HEK293 (cell line): ENCODE measurements around the gene CLPTM1.

Experiments used
- CTCF ChIA-PET: fragments of 350-600 bp; formaldehyde crosslinking; extraction: SDS; loops from one replicate; lab custom pipeline; 2021; ENCODE audit warnings: antibody characterized with exemption; lab: Yijun Ruan, JAX
- POLR2A ChIA-PET: fragments of 300-600 bp; formaldehyde crosslinking; extraction: SDS; loops from one replicate; lab custom pipeline; 2020; ENCODE audit warnings: antibody characterized with exemption, inconsistent platforms; lab: Yijun Ruan, JAX
- H3K27ac ChIP-seq: fragments of 200-500 bp; sonication (Bioruptor generic); 2 replicates; pipeline ENCODE4 v1.5.1; 2014; ENCODE audit warnings: low read depth, low read length, control low read depth, inconsistent platforms; ENCODE audit errors: extremely low read depth
- H3K36me3 ChIP-seq, 2 experiments: fragments of 200-500 bp in 1 of 2; sonication (Bioruptor generic) in 1 of 2; 1 replicate in 1 of 2; 2 replicates in 1 of 2; pipeline ENCODE4 v1.5.1; 2014 to 2017; ENCODE audit warnings: inconsistent platforms in 2 of 2, low read length in 2 of 2; ENCODE audit not compliant: control insufficient read depth in 2 of 2, insufficient read depth in 1 of 2
- H3K4me1 ChIP-seq: fragments of 200-500 bp; sonication (Bioruptor generic); 2 replicates; pipeline ENCODE4 v1.5.1; 2014; ENCODE audit warnings: mild to moderate bottlenecking, low read length, inconsistent platforms; ENCODE audit not compliant: control insufficient read depth, insufficient read depth
- H3K4me3 ChIP-seq: 2 replicates; pipeline ENCODE4 v1.5.1; 2011; ENCODE audit warnings: low read depth, mild to moderate bottlenecking, control low read depth, low read length, moderate library complexity
- H3K9me3 ChIP-seq: fragments of 200-500 bp; sonication (Bioruptor generic); 2 replicates; pipeline ENCODE4 v1.5.1; 2014; ENCODE audit warnings: low read depth, low read length, inconsistent platforms; ENCODE audit not compliant: control insufficient read depth, insufficient read depth
- EGR2 ChIP-seq: fragments of 450-650 bp; formaldehyde crosslinking; IDR thresholded peaks from 2 replicates; pipeline ENCODE4 v1.5.1; 2016; ENCODE audit warnings: low read depth, missing biosample characterization, missing genetic modification characterization
- KLF7 ChIP-seq: fragments of 450-650 bp; formaldehyde crosslinking; IDR thresholded peaks from 2 replicates; pipeline ENCODE4 v1.5.1; 2016; ENCODE audit warnings: missing biosample characterization, missing genetic modification characterization, borderline replicate concordance
- MEIS1 ChIP-seq: sonication (generic); formaldehyde crosslinking; IDR thresholded peaks from 2 replicates; pipeline ENCODE4 v1.8.1; 2022; ENCODE audit warnings: missing genetic modification reagents, mild to moderate bottlenecking, borderline replicate concordance
- PRDM1 ChIP-seq: fragments of 450-650 bp; formaldehyde crosslinking; IDR thresholded peaks from 2 replicates; pipeline ENCODE4; 2016; ENCODE audit warnings: missing biosample characterization, missing genetic modification characterization
- SCRT1 ChIP-seq: fragments of 450-650 bp; formaldehyde crosslinking; IDR thresholded peaks from 2 replicates; pipeline ENCODE4 v1.5.1; 2016; ENCODE audit warnings: missing biosample characterization, missing genetic modification characterization, borderline replicate concordance
- YY1 ChIP-seq: fragments of 450-650 bp; formaldehyde crosslinking; IDR thresholded peaks from 2 replicates; pipeline ENCODE4 v1.5.1; 2018; ENCODE audit warnings: missing biosample characterization, missing genetic modification characterization
- ZFHX2 ChIP-seq: fragments of 450-650 bp; formaldehyde crosslinking; conservative IDR thresholded peaks from 2 replicates; pipeline ENCODE4 v1.5.1; 2016; ENCODE audit warnings: missing biosample characterization, missing genetic modification characterization
- ZNF155 ChIP-seq: fragments of 450-650 bp; formaldehyde crosslinking; IDR thresholded peaks from 2 replicates; pipeline ENCODE4 v1.5.1; 2016; ENCODE audit warnings: missing biosample characterization, missing genetic modification characterization
- ZNF211 ChIP-seq: fragments of 450-650 bp; formaldehyde crosslinking; IDR thresholded peaks from 2 replicates; pipeline ENCODE4 v1.5.1; 2016; ENCODE audit warnings: low read depth, missing biosample characterization, missing genetic modification characterization
- ZNF302 ChIP-seq: fragments of 450-650 bp; formaldehyde crosslinking; IDR thresholded peaks from 2 replicates; pipeline ENCODE4 v1.5.1; 2016; ENCODE audit warnings: missing biosample characterization, missing genetic modification characterization, low read depth
- ZNF433 ChIP-seq: fragments of 450-650 bp; formaldehyde crosslinking; IDR thresholded peaks from 2 replicates; pipeline ENCODE4 v1.5.1; 2016; ENCODE audit warnings: missing biosample characterization, missing genetic modification characterization, low read depth
- ZNF510 ChIP-seq: fragments of 450-650 bp; formaldehyde crosslinking; IDR thresholded peaks from 2 replicates; pipeline ENCODE4 v1.5.1; 2018; ENCODE audit warnings: mild to moderate bottlenecking, missing genetic modification characterization, missing biosample characterization; ENCODE audit not compliant: insufficient replicate concordance
- ZNF558 ChIP-seq: fragments of 450-650 bp; formaldehyde crosslinking; IDR thresholded peaks from 2 replicates; pipeline ENCODE4 v1.5.1; 2016; ENCODE audit warnings: missing biosample characterization, missing genetic modification characterization
- ZNF610 ChIP-seq: fragments of 450-650 bp; formaldehyde crosslinking; IDR thresholded peaks from 2 replicates; pipeline ENCODE4 v1.5.1; 2016; ENCODE audit warnings: missing biosample characterization, missing genetic modification characterization, borderline replicate concordance
- ZNF624 ChIP-seq: fragments of 450-650 bp; formaldehyde crosslinking; IDR thresholded peaks from 2 replicates; pipeline ENCODE4 v1.5.1; 2017; ENCODE audit warnings: missing biosample characterization, missing genetic modification characterization
- TF ChIP-seq, protein P1 (sequence below): fragments of 450-650 bp; formaldehyde crosslinking; IDR thresholded peaks from 2 replicates; pipeline ENCODE4 v1.5.1; 2016; ENCODE audit warnings: missing biosample characterization, missing genetic modification characterization
- TF ChIP-seq, protein P2 (sequence below): fragments of 450-650 bp; formaldehyde crosslinking; IDR thresholded peaks from 2 replicates; pipeline ENCODE4; 2016; ENCODE audit warnings: missing biosample characterization, missing genetic modification characterization
- TF ChIP-seq, protein P3 (sequence below): fragments of 450-650 bp; formaldehyde crosslinking; IDR thresholded peaks from 2 replicates; pipeline ENCODE4 v1.5.1; 2016; ENCODE audit warnings: missing biosample characterization, missing genetic modification characterization
- TF ChIP-seq, protein P4 (sequence below): fragments of 450-650 bp; formaldehyde crosslinking; IDR thresholded peaks from 2 replicates; pipeline ENCODE4 v1.5.1; 2016; ENCODE audit warnings: missing biosample characterization, missing genetic modification characterization, low read depth

Gene CLPTM1

DNA sequence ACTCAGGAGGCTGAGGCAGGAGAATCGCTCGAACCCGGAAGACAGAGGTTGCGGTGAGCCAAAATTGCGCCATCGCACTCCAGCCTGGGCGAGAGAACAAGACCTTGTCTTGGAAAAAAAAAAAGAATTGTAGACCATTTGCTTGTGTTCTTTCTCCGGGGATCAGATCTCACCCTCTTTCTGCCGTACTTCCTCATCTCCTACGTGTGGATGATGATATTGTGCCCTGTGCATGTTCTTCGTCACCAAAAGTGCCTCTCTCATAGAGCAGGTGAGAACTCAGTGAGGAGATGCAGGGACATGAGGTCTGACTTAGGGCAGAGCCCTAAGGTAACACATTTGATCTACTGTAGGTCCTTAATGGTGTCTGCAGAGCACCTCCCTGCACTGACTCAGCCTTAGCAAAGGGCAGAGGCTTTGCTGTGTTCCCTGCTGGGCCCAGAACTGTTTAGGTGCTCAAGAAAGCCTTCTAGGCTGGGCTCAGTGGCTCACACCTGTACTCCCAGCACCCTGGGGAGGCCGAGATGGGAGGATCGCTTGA lies 8.1 kb upstream of the CLPTM1 start (continued):
- TF ChIP-seq, protein P1, sequence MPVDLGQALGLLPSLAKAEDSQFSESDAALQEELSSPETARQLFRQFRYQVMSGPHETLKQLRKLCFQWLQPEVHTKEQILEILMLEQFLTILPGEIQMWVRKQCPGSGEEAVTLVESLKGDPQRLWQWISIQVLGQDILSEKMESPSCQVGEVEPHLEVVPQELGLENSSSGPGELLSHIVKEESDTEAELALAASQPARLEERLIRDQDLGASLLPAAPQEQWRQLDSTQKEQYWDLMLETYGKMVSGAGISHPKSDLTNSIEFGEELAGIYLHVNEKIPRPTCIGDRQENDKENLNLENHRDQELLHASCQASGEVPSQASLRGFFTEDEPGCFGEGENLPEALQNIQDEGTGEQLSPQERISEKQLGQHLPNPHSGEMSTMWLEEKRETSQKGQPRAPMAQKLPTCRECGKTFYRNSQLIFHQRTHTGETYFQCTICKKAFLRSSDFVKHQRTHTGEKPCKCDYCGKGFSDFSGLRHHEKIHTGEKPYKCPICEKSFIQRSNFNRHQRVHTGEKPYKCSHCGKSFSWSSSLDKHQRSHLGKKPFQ (tag by site-specific recombination): no peak
- TF ChIP-seq ZNF624: no peak
- no peak for TF ChIP-seq PRDM1 (tag by site-specific recombination)
- TF ChIP-seq, protein P2, sequence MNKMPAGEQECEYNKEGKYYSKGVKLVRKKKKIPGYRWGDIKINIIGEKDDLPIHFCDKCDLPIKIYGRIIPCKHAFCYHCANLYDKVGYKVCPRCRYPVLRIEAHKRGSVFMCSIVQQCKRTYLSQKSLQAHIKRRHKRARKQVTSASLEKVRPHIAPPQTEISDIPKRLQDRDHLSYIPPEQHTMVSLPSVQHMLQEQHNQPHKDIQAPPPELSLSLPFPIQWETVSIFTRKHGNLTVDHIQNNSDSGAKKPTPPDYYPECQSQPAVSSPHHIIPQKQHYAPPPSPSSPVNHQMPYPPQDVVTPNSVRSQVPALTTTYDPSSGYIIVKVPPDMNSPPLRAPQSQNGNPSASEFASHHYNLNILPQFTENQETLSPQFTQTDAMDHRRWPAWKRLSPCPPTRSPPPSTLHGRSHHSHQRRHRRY (tag by site-specific recombination): no peak

DNA sequence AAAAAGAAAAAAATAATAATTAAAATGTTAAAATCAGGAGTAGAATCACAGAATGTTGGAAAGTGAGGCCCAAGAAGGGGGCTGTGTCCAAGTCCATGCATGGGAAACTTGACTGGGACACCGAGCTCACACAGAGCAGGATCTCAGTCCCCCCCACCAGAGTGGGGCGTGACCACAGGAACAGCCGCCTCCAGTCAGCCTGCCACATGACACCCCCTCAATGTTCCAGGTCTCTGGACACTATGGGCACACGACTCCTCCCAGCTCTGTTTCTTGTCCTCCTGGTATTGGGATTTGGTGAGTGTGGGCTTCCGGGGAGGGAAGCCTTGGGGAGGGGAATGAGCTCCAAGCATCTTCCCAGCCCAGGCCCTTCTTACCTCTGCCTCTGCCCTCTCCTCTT lies 6.9 kb upstream of the CLPTM1 start:
- POLR2A ChIA-PET: interaction anchor here (0.6 to 1.4 kb wide), 3 partner anchors 33 to 50 kb away, joined by 3 to 7 read pairs (median 3); partner anchors contain the start of gene APOE
- CTCF ChIA-PET: interaction anchor here (1.7 kb wide), 1 partner anchor 44 kb away, joined by 16 read pairs; no protein-coding TSS in a partner anchor
- Histone ChIP-seq H3K4me3 (no peak overlapping the region), H3K27ac (no peak overlapping the region), H3K9me3 (no peaks in the 10 kb centered on the region), H3K36me3 (peaks cover under 1 to 4% of the 10 kb centered on the region in 2 experiments; a peak in 2 of 3 replicates), H3K4me1 (no peaks in the 10 kb centered on the region)
- TF ChIP-seq EGR2 (tag by site-specific recombination) (peak; percentile 30; the same call in 1 of the 2 replicates), ZFHX2 (tag by site-specific recombination) (0 out of 2 replicates have a peak, but pooled peaks have one; percentile 17), YY1 (tag by site-specific recombination) (no peak)

DNA sequence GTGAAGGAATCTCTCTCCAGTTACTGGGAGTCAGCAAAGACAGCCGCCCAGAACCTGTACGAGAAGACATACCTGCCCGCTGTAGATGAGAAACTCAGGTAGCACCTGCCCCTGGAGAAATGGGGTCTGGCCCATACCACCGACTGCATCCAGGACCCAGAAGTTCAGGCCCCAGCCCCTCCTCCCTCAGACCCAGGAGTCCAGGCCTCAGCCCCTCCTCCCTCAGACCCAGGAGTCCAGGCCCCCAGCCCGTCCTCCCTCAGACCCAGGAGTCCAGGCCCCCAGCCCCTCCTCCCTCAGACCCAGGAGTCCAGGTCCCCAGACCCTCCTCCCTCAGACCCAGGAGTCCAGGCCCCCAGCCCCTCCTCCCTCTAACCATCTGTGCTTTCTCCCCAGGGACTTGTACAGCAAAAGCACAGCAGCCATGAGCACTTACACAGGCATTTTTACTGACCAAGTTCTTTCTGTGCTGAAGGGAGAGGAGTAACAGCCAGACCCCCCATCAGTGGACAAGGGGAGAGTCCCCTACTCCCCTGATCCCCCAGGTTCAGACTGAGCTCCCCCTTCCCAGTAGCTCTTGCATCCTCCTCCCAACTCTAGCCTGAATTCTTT lies 6.3 kb upstream of the CLPTM1 start:
- POLR2A ChIA-PET: interaction anchor here (1.4 kb wide), 1 partner anchor 43 kb away, joined by 3 read pairs; the partner anchor contains the start of gene APOE
- Histone ChIP-seq H3K9me3 (no peaks in the 10 kb centered on the region), H3K27ac (no peak overlapping the region), H3K36me3 (peaks cover 3 to 4% of the 10 kb centered on the region in 2 experiments; a peak in 2 of 3 replicates), H3K4me1 (0 out of 2 replicates have a peak, but pooled peaks cover 1% of the 10 kb centered on the region), H3K4me3 (no peak overlapping the region)
- CTCF ChIA-PET: interaction anchor here (1.0 to 1.7 kb wide), 2 partner anchors 8 to 45 kb away, joined by 3 to 16 read pairs; no protein-coding TSS in a partner anchor
- no peak for TF ChIP-seq ZNF211
- no peak for TF ChIP-seq ZNF558 (tag by site-specific recombination)
- no peak for TF ChIP-seq ZNF433 (tag by site-specific recombination)
- TF ChIP-seq ZNF610: no peak
- no peak for TF ChIP-seq KLF7 (tag by site-specific recombination)
- TF ChIP-seq, protein P3, sequence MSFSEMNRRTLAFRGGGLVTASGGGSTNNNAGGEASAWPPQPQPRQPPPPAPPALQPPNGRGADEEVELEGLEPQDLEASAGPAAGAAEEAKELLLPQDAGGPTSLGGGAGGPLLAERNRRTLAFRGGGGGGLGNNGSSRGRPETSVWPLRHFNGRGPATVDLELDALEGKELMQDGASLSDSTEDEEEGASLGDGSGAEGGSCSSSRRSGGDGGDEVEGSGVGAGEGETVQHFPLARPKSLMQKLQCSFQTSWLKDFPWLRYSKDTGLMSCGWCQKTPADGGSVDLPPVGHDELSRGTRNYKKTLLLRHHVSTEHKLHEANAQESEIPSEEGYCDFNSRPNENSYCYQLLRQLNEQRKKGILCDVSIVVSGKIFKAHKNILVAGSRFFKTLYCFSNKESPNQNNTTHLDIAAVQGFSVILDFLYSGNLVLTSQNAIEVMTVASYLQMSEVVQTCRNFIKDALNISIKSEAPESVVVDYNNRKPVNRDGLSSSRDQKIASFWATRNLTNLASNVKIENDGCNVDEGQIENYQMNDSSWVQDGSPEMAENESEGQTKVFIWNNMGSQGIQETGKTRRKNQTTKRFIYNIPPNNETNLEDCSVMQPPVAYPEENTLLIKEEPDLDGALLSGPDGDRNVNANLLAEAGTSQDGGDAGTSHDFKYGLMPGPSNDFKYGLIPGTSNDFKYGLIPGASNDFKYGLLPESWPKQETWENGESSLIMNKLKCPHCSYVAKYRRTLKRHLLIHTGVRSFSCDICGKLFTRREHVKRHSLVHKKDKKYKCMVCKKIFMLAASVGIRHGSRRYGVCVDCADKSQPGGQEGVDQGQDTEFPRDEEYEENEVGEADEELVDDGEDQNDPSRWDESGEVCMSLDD: no peak
- no peak for TF ChIP-seq ZNF155 (tag by site-specific recombination)
- TF ChIP-seq ZNF510 (tag by site-specific recombination): no peak
- no peak for TF ChIP-seq MEIS1 (CRISPR knock-in tag)
- no peak for TF ChIP-seq ZNF302 (tag by site-specific recombination)
- no peak for TF ChIP-seq SCRT1 (tag by site-specific recombination)
- TF ChIP-seq, protein P4, sequence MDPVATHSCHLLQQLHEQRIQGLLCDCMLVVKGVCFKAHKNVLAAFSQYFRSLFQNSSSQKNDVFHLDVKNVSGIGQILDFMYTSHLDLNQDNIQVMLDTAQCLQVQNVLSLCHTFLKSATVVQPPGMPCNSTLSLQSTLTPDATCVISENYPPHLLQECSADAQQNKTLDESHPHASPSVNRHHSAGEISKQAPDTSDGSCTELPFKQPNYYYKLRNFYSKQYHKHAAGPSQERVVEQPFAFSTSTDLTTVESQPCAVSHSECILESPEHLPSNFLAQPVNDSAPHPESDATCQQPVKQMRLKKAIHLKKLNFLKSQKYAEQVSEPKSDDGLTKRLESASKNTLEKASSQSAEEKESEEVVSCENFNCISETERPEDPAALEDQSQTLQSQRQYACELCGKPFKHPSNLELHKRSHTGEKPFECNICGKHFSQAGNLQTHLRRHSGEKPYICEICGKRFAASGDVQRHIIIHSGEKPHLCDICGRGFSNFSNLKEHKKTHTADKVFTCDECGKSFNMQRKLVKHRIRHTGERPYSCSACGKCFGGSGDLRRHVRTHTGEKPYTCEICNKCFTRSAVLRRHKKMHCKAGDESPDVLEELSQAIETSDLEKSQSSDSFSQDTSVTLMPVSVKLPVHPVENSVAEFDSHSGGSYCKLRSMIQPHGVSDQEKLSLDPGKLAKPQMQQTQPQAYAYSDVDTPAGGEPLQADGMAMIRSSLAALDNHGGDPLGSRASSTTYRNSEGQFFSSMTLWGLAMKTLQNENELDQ: no peak
